ENCODE data around the gene AMFR. TPM values are rescaled to one million over a fixed set of nuclear protein-coding genes. Genes with fewer than 3 reads are reported as not detected.

AMFR gene
- total RNA-seq, 1 experiment from 2014 or later = 66.3 TPM

GRCh38 chr16:56328276-56329022 is 96.9 kb downstream of the AMFR start:
- ChIA-PET CTCF (interaction anchor here (1.0 to 1.5 kb wide), 3 partner anchors 10 to 29 kb away, joined by 3 to 6 read pairs (median 5); no protein-coding TSS in a partner anchor), POLR2A (no interaction called here), RAD21 (ENCODE audit: low non-redundant PET in 1 of 2, low total read pairs in 2 of 2, uncharacterized antibody in 2 of 2, unreplicated experiment in 2 of 2) (no interaction called here)
- Histone ChIP-seq H3K36me3 (ENCODE audit: control insufficient read depth in 1 of 2, insufficient read depth in 2 of 2, low read length in 2 of 2) (no peaks in the 10 kb centered on the region), H3K79me2 (ENCODE audit: insufficient read depth, low read length) (no peaks in the 10 kb centered on the region), H3K4me2 (ENCODE audit: low read length) (no peak overlapping the region), H2AFZ (ENCODE audit: low read depth, low read length, poor library complexity, severe bottlenecking) (no peak overlapping the region), H3K27me3 (ENCODE audit: insufficient read depth, low read length) (no peaks in the 10 kb centered on the region), H3K27ac (ENCODE audit: low read depth, low read length) (no peak overlapping the region), H3K9ac (ENCODE audit: low read length) (no peak overlapping the region), H3K4me3 (replicated peaks in 1 of 2; ENCODE audit: low read depth in 1 of 2, low read length in 2 of 2) (no peak overlapping the region), H3K9me2 (ENCODE audit: insufficient read depth) (no peaks in the 10 kb centered on the region), H4K20me1 (ENCODE audit: insufficient read depth) (no peaks in the 10 kb centered on the region), H3K9me3 (ENCODE audit: control insufficient read depth in 1 of 2, insufficient read depth in 1 of 2, low read depth in 1 of 2, low read length in 2 of 2) (no peaks in the 10 kb centered on the region), H3K4me1 (ENCODE audit: control insufficient read depth in 1 of 2, insufficient read depth in 2 of 2, low read length in 2 of 2) (peaks cover 7 to 31% of the 10 kb centered on the region in 2 experiments; a peak in 3 of 4 replicates)
- TF ChIP-seq FOSL1 (IDR thresholded peaks at IDR 0.05; ENCODE audit: low read depth) = no peak
- TF ChIP-seq, protein P1, sequence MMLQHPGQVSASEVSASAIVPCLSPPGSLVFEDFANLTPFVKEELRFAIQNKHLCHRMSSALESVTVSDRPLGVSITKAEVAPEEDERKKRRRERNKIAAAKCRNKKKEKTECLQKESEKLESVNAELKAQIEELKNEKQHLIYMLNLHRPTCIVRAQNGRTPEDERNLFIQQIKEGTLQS (IDR thresholded peaks at IDR 0.05) = no peak
- no peak for TF ChIP-seq RAD21 (IDR thresholded peaks at IDR 0.05; ENCODE audit: low read depth)
- DNase-seq (ENCODE audit: low read depth, low spot score) = no peak
- BruUV-seq (replicated peaks) = no TSS peak
- intact Hi-C loops (cut with micrococcal nuclease) = loop anchor here (10.0 kb wide), 1 partner anchor 864 kb away; no protein-coding TSS in a partner anchor
- ATAC-seq = no peak

DNA sequence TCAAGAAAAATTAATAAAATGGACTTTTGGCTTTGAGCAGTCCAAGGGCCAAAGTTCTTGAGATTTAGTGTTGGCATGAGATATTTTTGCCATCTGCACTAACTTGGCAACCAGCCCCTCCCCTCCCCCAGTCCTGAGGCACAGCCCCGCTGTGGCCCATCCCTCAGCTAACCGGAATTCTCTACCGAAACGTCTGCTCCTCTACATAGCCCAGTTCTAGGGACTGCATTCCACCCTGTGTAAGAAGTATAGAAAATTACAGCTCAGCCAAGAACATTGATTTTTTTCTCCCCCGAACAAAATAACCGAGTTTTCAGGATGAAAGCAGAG is 97.5 kb downstream of the AMFR start:
- intact Hi-C loops (cut with micrococcal nuclease) = loop anchor here (10.0 kb wide), 1 partner anchor 863 kb away; no protein-coding TSS in a partner anchor
- no peak overlapping the region for H3K9ac ChIP-seq (ENCODE audit: low read length)
- H3K4me1 ChIP-seq (ENCODE audit: control insufficient read depth in 1 of 2, insufficient read depth in 2 of 2, low read length in 2 of 2) = peaks cover 6 to 30% of the 10 kb centered on the region in 2 experiments; a peak in 3 of 4 replicates
- no peak overlapping the region for H3K4me2 ChIP-seq (ENCODE audit: low read length)
- TF ChIP-seq SIN3A (IDR thresholded peaks at IDR 0.05; ENCODE audit: low read depth) (no peak), EZH2phosphoT487 (IDR thresholded peaks at IDR 0.05; ENCODE audit: borderline replicate concordance) (no peak), POLR2A (IDR thresholded peaks at IDR 0.05; ENCODE audit: borderline replicate concordance, extremely low read depth, insufficient read depth, insufficient read length) (no peak), CEBPB (IDR thresholded peaks at IDR 0.05; ENCODE audit: low read depth) (no peak), SRF (IDR thresholded peaks at IDR 0.05; ENCODE audit: low read depth) (no peak), POLR2AphosphoS5 (IDR thresholded peaks at IDR 0.05; ENCODE audit: low read depth, low read length) (no peak), ZBTB33 (IDR thresholded peaks at IDR 0.05; ENCODE audit: extremely low read depth, insufficient replicate concordance, low read length) (no peak), EGR1 (IDR thresholded peaks at IDR 0.05; ENCODE audit: low read depth) (no peak), ELF1 (IDR thresholded peaks at IDR 0.05; ENCODE audit: borderline replicate concordance, low read depth) (no peak), TCF7L2 (IDR thresholded peaks at IDR 0.05; ENCODE audit: borderline replicate concordance, extremely low read depth, insufficient read depth, insufficient read length) (no peak), CBX3 (IDR thresholded peaks at IDR 0.05; ENCODE audit: low read depth) (no peak), SP1 (IDR thresholded peaks at IDR 0.05; ENCODE audit: low read depth) (no peak)
- TF ChIP-seq, protein P2, sequence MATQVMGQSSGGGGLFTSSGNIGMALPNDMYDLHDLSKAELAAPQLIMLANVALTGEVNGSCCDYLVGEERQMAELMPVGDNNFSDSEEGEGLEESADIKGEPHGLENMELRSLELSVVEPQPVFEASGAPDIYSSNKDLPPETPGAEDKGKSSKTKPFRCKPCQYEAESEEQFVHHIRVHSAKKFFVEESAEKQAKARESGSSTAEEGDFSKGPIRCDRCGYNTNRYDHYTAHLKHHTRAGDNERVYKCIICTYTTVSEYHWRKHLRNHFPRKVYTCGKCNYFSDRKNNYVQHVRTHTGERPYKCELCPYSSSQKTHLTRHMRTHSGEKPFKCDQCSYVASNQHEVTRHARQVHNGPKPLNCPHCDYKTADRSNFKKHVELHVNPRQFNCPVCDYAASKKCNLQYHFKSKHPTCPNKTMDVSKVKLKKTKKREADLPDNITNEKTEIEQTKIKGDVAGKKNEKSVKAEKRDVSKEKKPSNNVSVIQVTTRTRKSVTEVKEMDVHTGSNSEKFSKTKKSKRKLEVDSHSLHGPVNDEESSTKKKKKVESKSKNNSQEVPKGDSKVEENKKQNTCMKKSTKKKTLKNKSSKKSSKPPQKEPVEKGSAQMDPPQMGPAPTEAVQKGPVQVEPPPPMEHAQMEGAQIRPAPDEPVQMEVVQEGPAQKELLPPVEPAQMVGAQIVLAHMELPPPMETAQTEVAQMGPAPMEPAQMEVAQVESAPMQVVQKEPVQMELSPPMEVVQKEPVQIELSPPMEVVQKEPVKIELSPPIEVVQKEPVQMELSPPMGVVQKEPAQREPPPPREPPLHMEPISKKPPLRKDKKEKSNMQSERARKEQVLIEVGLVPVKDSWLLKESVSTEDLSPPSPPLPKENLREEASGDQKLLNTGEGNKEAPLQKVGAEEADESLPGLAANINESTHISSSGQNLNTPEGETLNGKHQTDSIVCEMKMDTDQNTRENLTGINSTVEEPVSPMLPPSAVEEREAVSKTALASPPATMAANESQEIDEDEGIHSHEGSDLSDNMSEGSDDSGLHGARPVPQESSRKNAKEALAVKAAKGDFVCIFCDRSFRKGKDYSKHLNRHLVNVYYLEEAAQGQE (IDR thresholded peaks at IDR 0.05; ENCODE audit: low read depth) = no peak
- H3K27ac ChIP-seq (ENCODE audit: low read depth, low read length) = no peak overlapping the region
- ATAC-seq (no peak), DNase-seq (ENCODE audit: low read depth, low spot score) (no peak)
- H3K79me2 ChIP-seq (ENCODE audit: insufficient read depth, low read length) = no peaks in the 10 kb centered on the region
- no TSS peak for BruUV-seq (replicated peaks)
- no peak overlapping the region for H3K4me3 ChIP-seq (replicated peaks in 1 of 2; ENCODE audit: low read depth in 1 of 2, low read length in 2 of 2)
- H3K9me3 ChIP-seq (ENCODE audit: control insufficient read depth in 1 of 2, insufficient read depth in 1 of 2, low read depth in 1 of 2, low read length in 2 of 2) = no peaks in the 10 kb centered on the region
- ChIA-PET CTCF (no interaction called here), POLR2A (no interaction called here), RAD21 (ENCODE audit: low non-redundant PET in 1 of 2, low total read pairs in 2 of 2, uncharacterized antibody in 2 of 2, unreplicated experiment in 2 of 2) (no interaction called here)
- no peaks in the 10 kb centered on the region for H4K20me1 ChIP-seq (ENCODE audit: insufficient read depth)
- H3K36me3 ChIP-seq (ENCODE audit: control insufficient read depth in 1 of 2, insufficient read depth in 2 of 2, low read length in 2 of 2) = no peaks in the 10 kb centered on the region
- no peaks in the 10 kb centered on the region for H3K9me2 ChIP-seq (ENCODE audit: insufficient read depth)
- no peaks in the 10 kb centered on the region for H3K27me3 ChIP-seq (ENCODE audit: insufficient read depth, low read length)
- H2AFZ ChIP-seq (ENCODE audit: low read depth, low read length, poor library complexity, severe bottlenecking) = no peak overlapping the region

All from HCT116 (cell line).